K562 (cell line): Measurements from ENCODE around the gene ZGLP1. TPM values are rescaled to one million over a fixed set of nuclear protein-coding genes. Genes with fewer than 3 reads are reported as not detected.

ENCODE experiments used
- ATF7 ChIP-seq: fragments of 450-650 bp; IDR thresholded peaks from 2 replicates; pipeline ENCODE4 v1.7.1; 2014; ENCODE audit warnings: mild to moderate bottlenecking, moderate library complexity
- CBFA2T3 ChIP-seq: fragments of 450-650 bp; IDR thresholded peaks from 2 replicates; pipeline ENCODE4 v1.6.1; 2017
- DNMT1 ChIP-seq: fragments of 450-650 bp; IDR thresholded peaks from 2 replicates; pipeline ENCODE4 v1.6.1; 2016; ENCODE audit warnings: antibody characterized with exemption, mild to moderate bottlenecking
- E2F5 ChIP-seq: sonication (generic); formaldehyde crosslinking; IDR thresholded peaks from 2 replicates; pipeline ENCODE4 v1.8.0; 2022; ENCODE audit warnings: mild to moderate bottlenecking, missing genetic modification reagents
- FOXK2 ChIP-seq, 2 experiments: fragments of 450-650 bp; IDR thresholded peaks in 1 of 2; conservative IDR thresholded peaks in 1 of 2; 2 replicates each; pipeline ENCODE4 v1.6.1; 2016; ENCODE audit warnings: low read depth in 2 of 2, mild to moderate bottlenecking in 1 of 2
- HIVEP1 ChIP-seq: fragments of 250-450 bp; sonication (Bioruptor Pico); IDR thresholded peaks from 2 replicates; pipeline ENCODE4 v1.4.0; 2020; ENCODE audit warnings: mild to moderate bottlenecking
- NBN ChIP-seq: fragments of 450-650 bp; IDR thresholded peaks from 2 replicates; pipeline ENCODE4 v1.6.1; 2016; ENCODE audit warnings: low read depth, mild to moderate bottlenecking
- NR2C1 ChIP-seq, 2 experiments: fragments of 450-650 bp; IDR thresholded peaks; 2 replicates each; pipeline ENCODE4 v1.6.1; 2017; ENCODE audit warnings: mild to moderate bottlenecking in 2 of 2, antibody characterized with exemption in 1 of 2, inconsistent platforms in 1 of 2, missing compliant biosample characterization in 1 of 2, missing genetic modification characterization in 1 of 2
- SNRNP70 ChIP-seq: fragments of 200-400 bp; formaldehyde crosslinking; optimal IDR thresholded peaks from 2 replicates; pipeline ENCODE3; 2017; ENCODE audit warnings: low read depth, low read length
- ZNF511 ChIP-seq: sonication (generic); formaldehyde crosslinking; IDR thresholded peaks from 2 replicates; pipeline ENCODE4 v1.8.0; 2022; ENCODE audit warnings: mild to moderate bottlenecking, missing genetic modification reagents
- ZNF707 ChIP-seq: fragments of 250-450 bp; sonication (Bioruptor Pico); conservative IDR thresholded peaks from 2 replicates; pipeline ENCODE4 v1.8.0; 2022; ENCODE audit warnings: inconsistent platforms, mild to moderate bottlenecking, moderate library complexity
- polyA plus RNA-seq, 8 experiments: library from polyadenylated mRNA; depleted of rRNA in 4 of 8; stranded (reverse) in 5 of 8; unstranded in 3 of 8; fragments of >200 nt; fragmentation: Nextera tagmentation in 2 of 8; fragmentation: Illumina TruSeq in 1 of 8; extraction: Ambion mirVana in 2 of 8; extraction: Trizol in 1 of 8; gene quantifications; 2 replicates each; pipeline versions ENCODE4 v1.2.1 to v1.2.3, GENCODE V29; 2011 to 2014; ENCODE audit warnings: inconsistent platforms in 1 of 8, missing spikeins in 1 of 8
- total RNA-seq, 7 experiments: library from RNA; depleted of rRNA in 6 of 7; stranded (reverse); fragments of >200 nt in 6 of 7; fragmentation: Illumina TruSeq in 2 of 7; extraction: Trizol in 2 of 7; gene quantifications; 2 replicates each; pipeline versions ENCODE4 v1.2.1 to v1.2.3, GENCODE V29; 2011 to 2021; ENCODE audit warnings: low replicate concordance in 1 of 7
- TF ChIP-seq, protein P1 (sequence below), 2 experiments: fragments of 450-650 bp in 1 of 2; sonication (generic) in 1 of 2; formaldehyde crosslinking in 1 of 2; IDR thresholded peaks; 2 replicates each; pipeline versions ENCODE4 v1.7.1 to v1.9.0; 2016 to 2022; ENCODE audit warnings: inconsistent platforms in 1 of 2, mild to moderate bottlenecking in 1 of 2, missing genetic modification reagents in 1 of 2
- TF ChIP-seq, protein P2 (sequence below): fragments of 250-450 bp; sonication (Bioruptor Pico); IDR thresholded peaks from 2 replicates; pipeline ENCODE4 v1.5.0; 2021
- TF ChIP-seq, protein P3 (sequence below): fragments of 250-450 bp; sonication (Bioruptor Pico); IDR thresholded peaks from 2 replicates; pipeline ENCODE4 v1.4.0; 2020; ENCODE audit warnings: mild to moderate bottlenecking, moderate library complexity

ZGLP1 gene
- total and polyA plus RNA-seq, 9 of the 15 experiments (the other 6 are each of a cell fraction or from before 2014, with no cell fraction given): 0.24 to 4.5 (median 2.2) TPM

GRCh38 chr19:10305139-10305806, 4.3 kb downstream of the ZGLP1 start (continued):
- TF ChIP-seq, protein P1, sequence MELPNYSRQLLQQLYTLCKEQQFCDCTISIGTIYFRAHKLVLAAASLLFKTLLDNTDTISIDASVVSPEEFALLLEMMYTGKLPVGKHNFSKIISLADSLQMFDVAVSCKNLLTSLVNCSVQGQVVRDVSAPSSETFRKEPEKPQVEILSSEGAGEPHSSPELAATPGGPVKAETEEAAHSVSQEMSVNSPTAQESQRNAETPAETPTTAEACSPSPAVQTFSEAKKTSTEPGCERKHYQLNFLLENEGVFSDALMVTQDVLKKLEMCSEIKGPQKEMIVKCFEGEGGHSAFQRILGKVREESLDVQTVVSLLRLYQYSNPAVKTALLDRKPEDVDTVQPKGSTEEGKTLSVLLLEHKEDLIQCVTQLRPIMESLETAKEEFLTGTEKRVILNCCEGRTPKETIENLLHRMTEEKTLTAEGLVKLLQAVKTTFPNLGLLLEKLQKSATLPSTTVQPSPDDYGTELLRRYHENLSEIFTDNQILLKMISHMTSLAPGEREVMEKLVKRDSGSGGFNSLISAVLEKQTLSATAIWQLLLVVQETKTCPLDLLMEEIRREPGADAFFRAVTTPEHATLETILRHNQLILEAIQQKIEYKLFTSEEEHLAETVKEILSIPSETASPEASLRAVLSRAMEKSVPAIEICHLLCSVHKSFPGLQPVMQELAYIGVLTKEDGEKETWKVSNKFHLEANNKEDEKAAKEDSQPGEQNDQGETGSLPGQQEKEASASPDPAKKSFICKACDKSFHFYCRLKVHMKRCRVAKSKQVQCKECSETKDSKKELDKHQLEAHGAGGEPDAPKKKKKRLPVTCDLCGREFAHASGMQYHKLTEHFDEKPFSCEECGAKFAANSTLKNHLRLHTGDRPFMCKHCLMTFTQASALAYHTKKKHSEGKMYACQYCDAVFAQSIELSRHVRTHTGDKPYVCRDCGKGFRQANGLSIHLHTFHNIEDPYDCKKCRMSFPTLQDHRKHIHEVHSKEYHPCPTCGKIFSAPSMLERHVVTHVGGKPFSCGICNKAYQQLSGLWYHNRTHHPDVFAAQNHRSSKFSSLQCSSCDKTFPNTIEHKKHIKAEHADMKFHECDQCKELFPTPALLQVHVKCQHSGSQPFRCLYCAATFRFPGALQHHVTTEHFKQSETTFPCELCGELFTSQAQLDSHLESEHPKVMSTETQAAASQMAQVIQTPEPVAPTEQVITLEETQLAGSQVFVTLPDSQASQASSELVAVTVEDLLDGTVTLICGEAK (IDR thresholded peaks at IDR 0.05): no peak
- TF ChIP-seq, protein P1 (CRISPR knock-in tag; IDR thresholded peaks at IDR 0.05): no peak
- TF ChIP-seq FOXK2 (conservative IDR thresholded peaks at IDR 0.05 in 1 of 2, IDR thresholded peaks at IDR 0.05 in 1 of 2; ENCODE audit: low read depth in 2 of 2) (no peak), DNMT1 (no peak), NBN (0 out of 2 replicates have a peak, but pooled peaks have one; percentile 23), NR2C1 (IDR thresholded peaks at IDR 0.05) (peak; percentile 99), NR2C1 (tag; IDR thresholded peaks at IDR 0.05) (peak; percentile 99), CBFA2T3 (no peak), ATF7 (no peak), ZNF511 (0 out of 2 replicates have a peak, but pooled peaks have one; percentile 18), SNRNP70 (no peak), E2F5 (CRISPR knock-in tag) (no peak), HIVEP1 (CRISPR knock-in tag) (no peak), ZNF707 (no peak)
- TF ChIP-seq, protein P2, sequence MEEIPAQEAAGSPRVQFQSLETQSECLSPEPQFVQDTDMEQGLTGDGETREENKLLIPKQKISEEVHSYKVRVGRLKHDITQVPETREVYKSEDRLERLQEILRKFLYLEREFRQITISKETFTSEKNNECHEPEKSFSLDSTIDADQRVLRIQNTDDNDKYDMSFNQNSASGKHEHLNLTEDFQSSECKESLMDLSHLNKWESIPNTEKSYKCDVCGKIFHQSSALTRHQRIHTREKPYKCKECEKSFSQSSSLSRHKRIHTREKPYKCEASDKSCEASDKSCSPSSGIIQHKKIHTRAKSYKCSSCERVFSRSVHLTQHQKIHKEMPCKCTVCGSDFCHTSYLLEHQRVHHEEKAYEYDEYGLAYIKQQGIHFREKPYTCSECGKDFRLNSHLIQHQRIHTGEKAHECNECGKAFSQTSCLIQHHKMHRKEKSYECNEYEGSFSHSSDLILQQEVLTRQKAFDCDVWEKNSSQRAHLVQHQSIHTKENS (CRISPR knock-in tag): no peak
- TF ChIP-seq, protein P3, sequence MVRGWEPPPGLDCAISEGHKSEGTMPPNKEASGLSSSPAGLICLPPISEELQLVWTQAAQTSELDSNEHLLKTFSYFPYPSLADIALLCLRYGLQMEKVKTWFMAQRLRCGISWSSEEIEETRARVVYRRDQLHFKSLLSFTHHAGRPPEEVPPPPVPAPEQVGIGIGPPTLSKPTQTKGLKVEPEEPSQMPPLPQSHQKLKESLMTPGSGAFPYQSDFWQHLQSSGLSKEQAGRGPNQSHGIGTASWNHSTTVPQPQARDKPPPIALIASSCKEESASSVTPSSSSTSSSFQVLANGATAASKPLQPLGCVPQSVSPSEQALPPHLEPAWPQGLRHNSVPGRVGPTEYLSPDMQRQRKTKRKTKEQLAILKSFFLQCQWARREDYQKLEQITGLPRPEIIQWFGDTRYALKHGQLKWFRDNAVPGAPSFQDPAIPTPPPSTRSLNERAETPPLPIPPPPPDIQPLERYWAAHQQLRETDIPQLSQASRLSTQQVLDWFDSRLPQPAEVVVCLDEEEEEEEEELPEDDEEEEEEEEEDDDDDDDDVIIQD: no peak
